Erythroblast (primary cell): ENCODE measurements around the gene SYDE2.
"Not testable (repeated sequence)": the region's sequence is repeated elsewhere in the genome, so short reads cannot be mapped to it uniquely, and the experiment has no call there.

ENCODE experiments used
- DNase-seq, 2 experiments: peaks; one replicate each; lab custom pipeline; 2025; lab: John Stamatoyannopoulos, UW
- GATA1 ChIP-seq: IDR thresholded peaks from 2 replicates; pipeline ENCODE4 v1.6.1; 2011; ENCODE audit warnings: low read depth, mild to moderate bottlenecking, control low read depth, low read length, moderate library complexity
- POLR2A ChIP-seq: IDR thresholded peaks from 2 replicates; pipeline ENCODE4 v1.6.1; 2011; ENCODE audit warnings: mild to moderate bottlenecking, low read length

SYDE2 gene

DNA sequence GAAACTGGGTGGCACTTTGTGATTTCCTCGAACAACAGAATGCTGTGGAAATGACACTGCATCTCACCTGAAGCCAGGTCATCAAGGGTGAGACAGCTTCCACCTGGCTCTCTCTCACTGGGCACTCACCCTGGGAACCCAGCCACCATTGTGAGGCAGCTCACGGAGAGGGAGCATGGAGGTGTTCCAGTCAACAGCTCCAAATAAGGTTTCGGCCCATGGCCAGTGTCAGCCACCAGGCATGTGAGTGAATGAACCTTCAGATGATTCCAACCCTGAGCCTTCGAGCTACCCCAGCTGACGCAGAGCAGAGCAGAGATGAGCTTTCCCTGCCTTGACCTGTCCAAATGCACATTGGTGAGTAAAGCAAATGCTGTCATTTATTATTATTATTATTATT, 58.1 kb downstream of the SYDE2 start:
- DNase-seq = no peak
- TF ChIP-seq GATA1 (no peak), POLR2A (no peak)

DNA sequence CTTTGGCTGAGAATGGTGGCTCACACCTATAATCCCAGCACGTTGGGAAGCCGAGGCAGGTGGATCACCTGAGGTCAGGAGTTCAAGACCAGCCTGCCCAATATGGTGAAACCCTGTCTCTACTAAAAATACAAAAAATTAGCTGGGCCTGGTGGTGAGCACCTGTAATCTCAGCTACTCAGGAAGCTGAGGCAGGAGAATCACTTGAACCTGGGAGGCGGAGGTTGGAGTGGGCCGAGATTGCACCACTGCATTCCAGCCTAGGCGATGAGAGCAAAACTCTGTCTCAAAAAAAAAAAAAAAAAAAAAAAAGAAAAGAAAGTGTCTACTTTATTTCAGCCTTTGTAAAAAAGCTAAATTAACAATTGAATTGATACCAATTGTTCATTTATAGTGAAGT, 62.4 kb downstream of the SYDE2 start:
- not testable (repeated sequence) for DNase-seq

DNA sequence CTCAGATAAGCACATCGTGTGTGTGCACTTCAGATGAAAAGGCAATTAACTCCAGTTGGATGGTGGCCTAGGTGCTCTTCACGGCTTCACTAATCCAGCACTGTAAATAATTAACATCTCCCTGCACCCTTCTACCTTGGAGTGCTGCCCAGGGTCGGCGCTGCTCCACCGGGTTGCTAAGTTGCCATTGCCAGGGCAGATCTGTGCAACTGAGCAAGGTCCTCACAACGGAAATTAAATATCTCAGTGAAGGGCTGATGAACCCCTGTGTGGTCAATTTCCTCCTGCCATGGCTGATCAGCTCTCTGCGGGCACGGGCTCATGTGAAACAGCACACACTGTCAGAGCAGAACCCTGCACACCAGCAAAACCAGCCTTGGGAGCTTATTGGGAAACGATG, 63.2 kb downstream of the SYDE2 start:
- DNase-seq = no peak
- TF ChIP-seq POLR2A = no peak
- TF ChIP-seq GATA1 = no peak

DNA sequence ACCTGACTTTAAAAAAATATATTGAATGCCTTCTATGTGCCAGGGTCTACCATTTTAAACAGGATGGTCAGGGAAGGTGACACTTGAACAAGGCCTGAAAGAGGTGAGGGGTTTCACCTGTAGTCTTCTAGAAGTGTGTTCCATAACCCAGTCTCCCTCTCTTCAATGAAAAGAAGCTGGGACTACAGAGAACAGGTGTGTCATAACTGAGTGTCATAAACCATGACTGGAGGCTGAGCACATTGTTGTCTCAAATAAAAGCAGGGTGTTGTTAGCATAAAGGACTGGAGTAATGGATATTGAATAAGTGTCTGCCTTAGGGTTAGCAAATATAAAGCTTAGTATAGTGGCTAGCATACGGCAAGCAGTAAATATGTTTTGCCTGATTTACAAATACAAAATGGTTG, 65.4 kb downstream of the SYDE2 start:
- TF ChIP-seq GATA1 (no peak), POLR2A (no peak)
- DNase-seq = no peak

DNA sequence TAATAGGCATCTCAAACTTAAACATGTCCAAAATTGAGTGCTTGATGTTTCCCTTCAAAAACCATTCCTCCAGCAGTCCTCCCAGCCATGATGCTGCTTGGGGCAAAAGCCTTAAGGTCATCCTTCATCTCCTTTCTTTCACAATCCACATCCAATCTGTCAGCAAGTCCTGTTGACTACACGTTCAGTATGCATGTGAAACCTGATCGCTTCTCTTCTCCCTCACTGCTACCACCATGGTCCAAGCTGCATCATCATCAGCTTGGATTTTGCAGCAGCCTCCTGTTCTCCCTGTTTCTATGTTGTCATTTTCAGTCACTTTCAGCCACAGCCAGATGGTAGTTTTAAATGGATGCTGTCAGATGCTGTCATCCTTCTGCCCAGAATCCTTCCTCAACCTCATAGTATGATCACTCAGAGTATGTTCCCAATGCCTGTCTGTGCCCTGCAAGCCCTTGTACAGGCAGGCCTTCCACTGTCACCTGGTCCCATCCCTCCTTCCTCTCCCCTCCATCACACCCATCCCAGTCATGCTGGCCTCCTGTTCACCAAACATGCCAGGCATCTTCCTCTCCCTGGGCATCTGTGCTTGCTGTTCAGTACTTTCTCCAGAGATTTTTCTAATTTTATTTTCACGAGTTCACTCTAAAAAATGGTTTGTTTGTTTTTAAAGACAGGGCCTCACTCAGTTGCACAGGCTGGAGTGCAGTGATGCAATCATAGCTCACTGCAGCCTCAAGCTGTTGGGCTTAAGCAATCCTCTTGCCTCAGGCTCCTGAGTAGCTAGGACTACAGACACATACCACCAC, 66.0 kb downstream of the SYDE2 start:
- no peak for DNase-seq
- TF ChIP-seq GATA1 = no peak
- no peak for TF ChIP-seq POLR2A

DNA sequence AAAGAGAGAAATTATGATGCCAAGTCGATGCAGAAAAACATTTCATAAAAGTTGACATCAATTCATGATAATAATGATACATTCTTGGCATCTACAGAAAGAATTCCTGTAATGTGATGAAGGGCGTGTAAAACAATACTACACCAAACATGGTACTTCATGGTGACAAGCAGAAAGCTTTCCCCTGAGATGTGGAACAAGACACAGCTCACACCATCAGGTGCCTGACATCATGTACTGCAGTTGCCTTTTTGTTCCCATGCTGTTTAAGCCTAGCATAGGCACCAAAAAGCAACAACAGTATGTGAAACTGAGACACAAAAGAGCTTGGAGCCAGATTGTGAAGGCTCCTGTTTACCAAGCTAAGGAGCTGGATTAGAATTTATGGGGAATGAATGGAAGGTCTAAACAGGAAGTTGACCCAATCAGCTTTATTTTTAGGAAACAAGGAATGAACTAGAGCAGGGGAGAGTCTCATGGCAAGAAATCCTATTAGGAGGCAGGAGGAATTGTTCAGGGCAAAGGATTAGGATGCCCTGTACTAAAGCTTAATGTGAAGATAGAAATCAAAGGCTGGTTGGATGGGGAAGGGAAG, 67.2 kb downstream of the SYDE2 start:
- DNase-seq = no peak
- TF ChIP-seq POLR2A (no peak), GATA1 (no peak)

DNA sequence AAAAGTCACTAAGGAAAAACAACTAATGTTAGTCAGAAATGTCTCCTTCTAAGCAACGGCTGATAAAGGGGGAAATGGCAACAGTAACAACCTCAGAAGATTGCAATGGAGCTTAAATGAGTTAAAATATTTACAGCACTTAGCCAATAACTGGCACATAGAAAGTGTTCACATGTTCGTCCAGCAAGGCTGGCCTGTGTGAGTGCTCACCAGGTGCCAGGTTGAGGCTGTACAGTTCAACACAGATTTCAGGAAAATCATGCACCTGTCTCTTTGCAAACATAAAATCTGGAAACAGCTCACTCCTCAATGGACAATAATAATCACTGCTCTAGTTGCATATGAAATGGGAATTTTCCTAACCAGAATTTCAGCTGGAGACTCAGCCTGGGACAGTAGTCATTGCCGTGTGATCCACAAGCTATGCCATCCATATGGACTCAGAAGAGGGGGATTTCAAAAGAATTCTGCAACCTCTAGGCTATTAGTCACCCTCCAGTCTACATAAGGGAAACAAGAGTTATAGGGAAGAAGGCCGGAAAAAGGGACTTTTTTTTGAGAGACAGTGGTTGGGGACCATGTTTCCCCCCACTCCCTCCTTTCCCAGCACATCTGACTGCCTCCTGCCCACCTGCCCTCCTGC, 68.6 kb downstream of the SYDE2 start:
- DNase-seq = no peak
- TF ChIP-seq GATA1 (no peak), POLR2A (no peak)

DNA sequence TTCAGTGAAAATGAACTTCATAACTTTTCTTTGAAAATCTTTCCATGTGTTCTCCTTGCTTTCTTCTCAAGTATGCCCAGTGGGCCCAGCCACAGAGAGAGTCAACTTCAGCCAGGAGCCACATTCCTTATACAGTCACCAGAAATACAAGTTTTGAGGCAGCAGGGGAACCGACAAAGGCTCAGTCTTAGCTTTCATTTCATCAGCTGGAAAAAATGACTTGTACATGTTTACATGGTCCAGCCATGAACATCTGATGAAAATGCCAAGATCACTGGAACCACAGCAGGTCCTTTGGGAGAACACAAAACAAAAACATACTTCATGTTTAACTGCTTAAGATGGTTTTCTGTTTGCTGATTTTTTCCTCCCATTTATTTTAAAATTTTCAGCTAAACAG, 72.5 kb downstream of the SYDE2 start:
- DNase-seq = no peak
- TF ChIP-seq GATA1 = no peak

DNA sequence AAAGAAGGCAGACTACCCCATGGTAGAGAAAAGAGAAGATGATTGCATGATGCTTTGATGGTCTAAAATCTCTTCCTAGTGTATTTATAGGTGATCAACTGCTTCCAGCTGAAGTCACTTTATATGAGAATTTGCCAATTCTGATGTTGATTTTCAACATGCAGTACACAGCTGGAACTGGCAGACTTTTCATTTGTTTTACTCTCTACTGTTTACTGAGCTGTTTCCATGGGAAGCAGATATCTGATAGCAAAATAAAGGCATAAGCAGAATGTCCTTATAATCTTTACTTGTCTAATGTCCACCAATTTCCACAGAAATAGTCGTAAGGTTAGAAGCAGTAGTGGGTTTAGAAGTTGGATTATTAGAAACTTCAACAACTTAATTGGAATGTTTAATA, 74.9 kb downstream of the SYDE2 start:
- no peak for TF ChIP-seq POLR2A
- no peak for TF ChIP-seq GATA1
- no peak for DNase-seq

DNA sequence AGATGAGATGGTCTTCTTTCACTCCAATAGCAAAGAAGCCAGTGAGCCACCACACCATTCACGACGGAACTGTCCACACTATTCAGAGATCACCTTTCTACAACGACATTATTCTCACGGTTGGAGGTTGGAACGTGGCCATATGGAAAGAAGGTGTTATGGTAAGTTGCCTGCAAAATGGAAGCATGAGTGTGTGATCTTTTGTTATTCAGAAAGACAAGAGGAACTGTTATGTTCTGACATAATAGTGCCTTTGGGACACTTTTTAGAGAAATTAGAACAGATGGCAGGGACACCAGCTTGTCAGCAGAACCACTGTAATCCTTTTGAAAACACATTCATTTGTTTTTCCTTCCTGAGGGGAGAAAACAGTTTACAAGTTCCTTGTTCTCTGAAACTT, 76.7 kb downstream of the SYDE2 start:
- TF ChIP-seq GATA1 (no peak), POLR2A (no peak)
- DNase-seq = no peak

DNA sequence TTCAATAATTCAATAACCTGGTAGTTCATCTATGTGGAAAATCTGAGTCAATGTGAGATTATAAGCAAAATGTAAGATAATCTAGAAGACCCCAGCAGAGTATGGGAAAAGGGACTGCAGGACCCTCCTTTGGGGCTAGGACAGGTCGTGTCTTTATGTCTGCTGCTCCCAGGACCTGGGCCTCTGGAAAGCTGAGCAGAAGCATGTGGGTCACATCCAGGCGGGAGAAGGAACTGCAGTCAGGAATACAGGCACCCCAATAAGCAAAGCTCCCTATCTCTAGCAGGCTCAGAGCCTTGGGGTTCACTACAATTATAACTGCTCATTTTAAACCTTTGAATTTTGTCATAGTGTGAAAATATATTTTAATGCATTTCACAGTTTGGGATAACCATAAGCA, 78.6 kb downstream of the SYDE2 start:
- TF ChIP-seq GATA1 = no peak
- TF ChIP-seq POLR2A = no peak
- DNase-seq = no peak

DNA sequence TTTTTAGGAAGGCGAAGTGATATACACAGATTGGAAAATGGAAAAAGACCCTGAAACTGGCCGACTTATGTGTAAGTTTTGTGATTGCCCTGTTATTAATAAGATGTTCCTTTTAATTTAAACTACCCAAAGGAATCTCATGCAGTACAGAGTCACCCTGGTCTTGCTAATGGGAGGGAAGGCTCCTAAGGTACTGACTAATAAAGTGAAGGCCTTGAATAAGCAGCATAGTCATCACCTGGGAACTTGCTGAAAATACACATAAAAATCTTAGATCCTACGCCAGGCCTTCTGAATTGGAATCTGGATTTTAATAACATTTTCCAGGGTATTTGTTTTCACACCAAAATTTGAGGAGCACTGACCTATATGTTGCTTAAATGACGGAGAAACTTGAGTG, 79.1 kb downstream of the SYDE2 start:
- DNase-seq = no peak
- TF ChIP-seq GATA1 (no peak), POLR2A (no peak)

DNA sequence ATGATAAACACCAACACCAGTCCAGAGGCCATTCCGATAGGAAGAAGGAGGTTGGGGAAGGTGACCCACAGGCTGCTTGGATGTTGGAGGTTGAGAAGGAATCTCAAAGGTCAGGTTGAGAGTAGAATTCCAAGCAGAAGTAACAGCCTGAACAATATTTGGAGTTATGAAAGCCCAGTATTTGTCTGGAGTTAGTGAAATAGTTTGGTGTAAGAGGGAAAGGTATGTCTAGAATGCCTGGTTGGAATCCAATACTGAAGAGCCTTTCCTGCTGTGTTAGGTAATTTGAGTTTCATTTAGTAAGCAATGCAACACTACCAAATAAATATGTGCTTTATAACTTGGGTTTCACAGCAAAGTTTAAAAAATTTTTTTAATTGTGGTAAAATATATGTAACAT, 82.1 kb downstream of the SYDE2 start:
- no peak for DNase-seq
- TF ChIP-seq POLR2A (no peak), GATA1 (no peak)

DNA sequence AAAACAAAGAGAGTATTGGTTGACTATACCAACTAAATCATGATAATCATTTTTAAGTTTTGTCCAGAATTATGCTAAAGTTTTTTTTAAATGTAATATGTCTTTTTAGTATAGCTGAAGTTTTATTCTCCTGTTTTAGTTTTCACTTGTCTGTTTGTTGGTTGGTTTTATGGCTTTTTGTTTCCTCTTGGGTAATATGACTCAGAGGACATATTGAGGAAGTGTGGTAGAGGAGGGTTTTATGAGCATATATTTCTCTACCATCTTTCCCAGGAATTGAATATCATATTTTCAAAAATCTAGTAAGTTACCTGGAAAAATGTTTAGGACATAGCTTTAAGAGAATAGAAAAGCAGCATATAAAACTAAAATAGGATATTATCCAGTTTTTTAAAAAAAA, 84.0 kb downstream of the SYDE2 start:
- TF ChIP-seq POLR2A (no peak), GATA1 (no peak)
- no peak for DNase-seq

DNA sequence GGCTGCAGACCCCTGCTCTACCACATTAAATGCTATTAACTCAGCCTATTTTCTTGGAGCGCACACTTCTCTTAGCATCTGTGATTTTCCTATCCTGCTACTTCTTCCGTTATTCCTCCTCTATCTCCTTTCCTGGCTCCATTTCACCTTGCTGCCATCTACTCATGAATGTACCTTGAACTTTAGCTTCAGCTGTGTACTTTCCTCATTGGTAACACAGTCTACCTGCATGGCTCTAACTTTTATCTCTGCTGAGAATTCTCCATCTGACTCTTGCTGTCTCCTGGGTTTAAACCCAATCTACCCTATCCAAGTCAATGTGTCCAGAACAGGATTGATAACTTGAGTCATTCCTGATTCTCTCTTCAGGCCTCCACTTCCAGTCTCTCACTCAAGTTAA, 84.9 kb downstream of the SYDE2 start:
- TF ChIP-seq GATA1 (no peak), POLR2A (no peak)
- DNase-seq = no peak

DNA sequence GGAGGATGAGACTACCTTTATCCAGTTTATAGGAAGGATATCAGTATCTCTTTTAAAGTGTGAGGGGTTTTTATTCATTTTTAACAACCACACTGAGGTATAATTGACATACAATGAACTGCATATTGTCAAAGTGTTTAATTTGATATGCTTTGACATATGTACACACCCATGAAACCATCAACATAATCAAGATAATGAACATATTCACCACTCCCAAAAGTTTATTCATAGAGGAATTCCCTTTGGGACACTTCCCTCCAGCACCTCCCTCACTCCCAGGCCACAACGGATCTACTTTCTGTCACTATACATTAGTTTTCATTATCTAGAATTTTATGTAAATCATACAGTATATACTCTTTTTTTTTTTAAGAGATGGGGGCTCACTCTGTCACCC, 89.1 kb downstream of the SYDE2 start:
- DNase-seq = no peak
- TF ChIP-seq POLR2A = no peak
- TF ChIP-seq GATA1 = no peak
